Effector CD8-positive, alpha-beta T cell (primary cell): ENCODE measurements around the gene SNX30.

Source experiments
- DNase-seq: peaks from one replicate; lab custom pipeline; 2025; lab: John Stamatoyannopoulos, UW

The SNX30 gene

DNA sequence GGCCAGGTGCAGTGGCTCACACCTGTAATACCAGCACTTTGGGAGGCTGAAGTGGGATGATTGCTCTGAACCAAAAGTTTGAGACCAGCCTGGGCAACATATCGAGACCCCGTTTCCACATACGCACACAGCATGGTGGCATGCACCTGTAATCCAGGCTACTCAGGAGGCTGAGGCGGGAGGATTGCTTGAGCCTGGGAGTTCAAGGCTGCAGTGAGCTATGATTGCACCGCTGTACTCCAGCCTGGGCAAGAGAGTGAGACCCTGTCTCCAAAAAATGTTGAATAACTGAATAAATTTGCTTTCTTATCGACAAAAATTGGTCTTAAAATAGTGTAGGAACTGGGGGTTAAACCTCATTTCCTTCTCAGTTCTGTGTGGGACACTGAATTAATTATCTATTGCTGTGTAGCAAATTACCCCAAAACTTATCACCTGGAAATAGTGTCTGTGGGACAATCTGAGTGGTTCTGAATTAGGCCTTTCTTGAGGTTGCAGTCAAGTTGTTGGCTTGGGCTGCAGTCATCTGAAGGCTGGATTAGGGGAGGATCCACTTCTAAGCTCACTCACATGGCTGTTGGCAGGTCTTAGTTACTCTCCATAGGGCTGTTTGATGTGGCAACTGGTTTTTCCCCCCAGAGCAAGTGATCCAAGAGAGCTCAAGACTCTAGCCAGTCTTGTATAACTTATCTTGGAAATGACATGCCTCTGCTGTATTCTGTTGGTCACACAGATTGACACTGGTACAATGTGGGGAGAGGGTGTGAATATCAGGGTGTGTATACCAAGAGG lies 2.0 kb downstream of the SNX30 start:
- DNase-seq = no peak

GRCh38 chr9:112753725-112754124 lies 3.2 kb downstream of the SNX30 start:
- DNase-seq = no peak

DNA sequence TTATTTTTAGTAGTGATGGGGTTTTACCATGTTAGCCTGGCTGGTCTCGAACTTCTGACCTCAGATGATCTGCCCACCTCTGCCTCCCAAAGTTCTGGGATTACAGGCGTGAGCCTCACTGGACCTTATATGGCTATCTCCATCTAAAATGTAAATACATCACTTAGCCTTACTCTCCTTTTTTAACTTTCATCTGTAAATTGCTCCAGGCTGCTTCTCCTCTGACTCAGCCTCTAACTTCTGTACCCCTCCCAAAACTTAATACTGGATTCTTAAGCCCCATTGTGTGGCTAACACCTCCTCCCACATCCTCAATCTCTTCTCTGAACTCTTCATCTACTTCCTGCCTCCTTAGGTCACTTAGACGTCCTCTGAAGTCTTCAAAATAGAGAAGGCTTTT lies 4.0 kb downstream of the SNX30 start:
- no peak for DNase-seq

GRCh38 chr9:112755016-112755427 lies 4.5 kb downstream of the SNX30 start:
- DNase-seq = no peak

DNA sequence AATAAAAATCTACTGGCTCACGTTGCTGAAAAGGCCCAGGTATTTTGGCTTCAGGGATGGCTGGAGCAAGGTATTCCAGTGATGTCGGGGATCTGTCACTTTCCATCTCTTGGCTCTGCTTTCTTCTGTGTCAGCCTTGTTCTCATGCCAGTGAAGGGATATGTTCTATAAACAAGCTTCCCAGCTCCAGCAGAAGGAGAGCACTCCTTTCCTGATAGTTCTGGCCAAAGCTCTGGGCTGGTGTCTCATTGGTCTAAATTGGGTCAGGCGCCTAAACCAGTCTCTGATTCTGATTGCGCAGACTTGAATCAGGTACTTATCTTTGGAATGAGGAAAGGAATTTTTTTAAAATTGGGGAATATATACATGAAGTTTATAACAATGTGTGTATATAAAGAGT lies 5.1 kb downstream of the SNX30 start:
- no peak for DNase-seq

DNA sequence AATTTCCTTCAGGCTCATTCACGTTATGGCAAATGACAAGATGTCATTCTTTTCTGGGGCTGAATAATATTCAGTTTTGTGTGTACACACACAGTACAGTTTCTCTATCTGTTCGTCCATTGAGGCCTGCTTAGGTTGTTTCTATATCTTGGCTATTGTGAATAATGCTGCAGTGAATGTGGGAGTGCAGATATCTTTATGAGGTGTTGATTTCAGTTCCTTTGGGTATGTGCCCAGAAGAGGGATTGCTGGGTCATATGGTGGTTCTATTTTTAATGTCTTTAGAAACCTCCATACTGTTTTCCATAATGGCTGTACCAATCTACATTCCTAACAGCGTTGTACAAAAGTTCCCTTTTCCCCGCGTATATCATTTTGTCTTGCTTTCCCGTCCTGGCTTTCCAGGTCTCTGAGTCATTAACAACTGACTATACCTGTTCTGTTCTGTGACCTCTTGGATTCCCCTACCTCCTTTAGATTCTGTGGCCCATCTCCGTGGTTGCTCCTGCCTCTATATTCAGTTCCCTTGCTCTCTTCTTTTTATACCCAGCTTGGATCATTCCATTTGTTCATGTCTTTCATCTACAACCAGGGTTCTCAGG lies 6.8 kb downstream of the SNX30 start:
- no peak for DNase-seq

GRCh38 chr9:112757940-112758339 lies 7.4 kb downstream of the SNX30 start:
- DNase-seq = no peak

GRCh38 chr9:112760821-112761220 lies 10.3 kb downstream of the SNX30 start:
- DNase-seq = no peak

- DNase-seq = no peak
These were observed 11.5 kb downstream of the SNX30 start for GRCh38 chr9:112761912-112762655.

GRCh38 chr9:112762726-112763518 lies 12.4 kb downstream of the SNX30 start:
- DNase-seq = no peak

DNA sequence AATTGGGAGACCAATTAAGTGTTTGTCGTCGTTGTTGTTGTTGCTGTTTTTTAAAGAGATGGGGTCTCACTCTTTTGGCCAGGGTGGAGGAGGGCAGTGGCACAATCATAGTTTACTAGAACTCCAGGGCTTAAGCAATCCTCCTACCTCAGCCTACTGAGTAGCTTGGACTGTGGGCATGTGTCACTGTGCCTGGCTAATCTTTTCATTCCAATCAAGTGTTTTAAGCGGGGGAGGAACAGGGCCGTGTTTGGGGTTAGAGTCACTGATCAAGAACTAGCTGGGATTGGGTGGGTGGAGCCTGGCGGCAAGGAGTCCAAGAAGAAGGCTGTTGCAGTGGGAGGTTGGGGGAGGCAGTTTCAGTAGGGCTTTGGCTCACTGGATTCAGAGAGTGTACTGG lies 13.8 kb downstream of the SNX30 start:
- DNase-seq = no peak

DNA sequence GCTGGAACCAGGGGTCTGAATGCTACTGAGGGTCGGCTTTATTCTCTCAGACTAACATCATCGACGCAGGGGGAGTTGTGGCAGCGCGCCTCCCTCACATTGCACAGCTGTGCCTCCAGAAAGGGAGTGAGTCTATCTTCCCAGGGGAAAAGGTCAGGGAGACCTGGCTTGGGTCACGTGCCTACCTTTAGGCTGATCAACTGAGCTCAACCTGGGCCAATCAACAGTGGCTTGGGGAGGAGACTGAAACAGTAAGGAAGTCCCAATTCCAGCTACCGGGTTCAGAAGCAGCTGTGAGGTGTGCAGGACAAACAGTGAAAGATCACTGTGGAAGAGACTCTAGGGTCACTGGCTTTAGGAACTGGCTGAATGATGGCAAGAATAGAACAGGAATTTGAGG lies 14.3 kb downstream of the SNX30 start:
- no peak for DNase-seq

- no peak for DNase-seq
These were observed 14.7 kb downstream of the SNX30 start for GRCh38 chr9:112765281-112765680.

- DNase-seq = no peak
These were observed 21.0 kb downstream of the SNX30 start for GRCh38 chr9:112771359-112772214.

DNA sequence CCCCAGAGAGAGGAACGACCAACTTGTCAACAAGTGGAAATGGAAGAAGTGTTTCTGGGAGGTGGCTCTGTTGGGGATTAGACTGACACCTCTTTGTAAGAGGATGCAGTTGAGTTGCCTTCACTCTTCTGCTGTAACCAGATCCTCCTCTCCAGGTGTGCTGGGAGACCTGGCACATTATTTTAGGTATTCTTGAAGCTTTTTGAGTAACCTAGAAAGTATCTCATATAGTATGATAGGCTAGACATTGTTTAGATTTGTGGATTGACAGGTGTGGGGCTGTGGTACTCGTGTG lies 21.6 kb downstream of the SNX30 start:
- DNase-seq = no peak

GRCh38 chr9:112772551-112772950 lies 22.0 kb downstream of the SNX30 start:
- no peak for DNase-seq

- no peak for DNase-seq
These were observed 23.7 kb downstream of the SNX30 start for GRCh38 chr9:112774006-112774996.

- DNase-seq = no peak
These were observed 27.4 kb downstream of the SNX30 start for GRCh38 chr9:112777914-112778313.

DNA sequence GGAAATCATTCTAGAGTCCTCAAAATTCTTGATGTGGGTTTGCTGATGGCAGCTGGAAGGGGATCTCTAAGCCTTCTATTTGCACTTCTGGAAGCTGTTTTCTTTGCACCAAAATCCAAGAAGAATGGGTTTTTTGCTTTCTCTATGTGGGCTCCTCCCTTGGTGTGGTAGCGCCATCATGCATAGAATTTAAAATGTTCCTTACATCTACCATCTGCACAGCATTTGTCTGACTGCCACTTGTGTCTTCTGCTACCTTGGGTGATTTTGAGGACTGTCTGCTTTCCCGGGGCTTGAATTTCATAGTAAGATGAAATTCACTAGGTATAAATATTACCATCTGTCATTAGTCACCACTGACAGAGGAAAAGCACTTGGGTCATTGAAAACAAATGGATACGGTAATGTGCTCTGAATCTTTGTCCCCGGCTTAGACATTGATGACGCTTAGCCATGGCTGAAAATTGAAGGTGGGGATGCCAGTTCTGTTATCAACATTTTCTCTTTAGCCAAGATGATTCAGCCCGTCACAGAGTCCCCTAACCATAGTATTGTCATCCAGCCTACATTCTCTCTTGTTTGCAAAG lies 30.0 kb downstream of the SNX30 start:
- DNase-seq = no peak

DNA sequence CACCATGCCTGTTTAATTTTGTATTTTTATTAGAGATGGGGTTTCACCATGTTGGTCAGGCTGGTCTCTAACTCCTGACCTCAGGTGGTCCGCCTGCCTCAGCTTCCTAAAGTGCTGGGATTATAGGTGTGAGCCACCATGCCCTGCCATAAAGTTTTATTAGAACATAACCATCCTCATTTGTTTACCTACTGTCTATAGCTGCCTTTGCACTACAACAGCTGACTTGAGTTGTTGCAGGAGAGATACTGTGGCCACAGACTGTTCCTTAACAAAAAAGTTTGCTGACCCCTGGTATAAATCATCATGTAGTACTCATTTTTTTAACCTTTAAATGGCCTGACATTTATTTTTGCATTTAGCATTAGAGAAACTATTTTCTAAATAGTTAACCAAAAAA lies 31.7 kb downstream of the SNX30 start:
- DNase-seq = no peak
